ENCODE measurements around the gene TYSND1. TPM values are rescaled to one million over a fixed set of nuclear protein-coding genes. Genes with fewer than 3 reads are reported as not detected.

TYSND1 gene
- total RNA-seq, 2 experiments from 2014 or later, result 33.4 to 48.1 TPM

- CTCF ChIA-PET (ENCODE audit: unreplicated experiment), result no interaction called here
- intact Hi-C loops (cut with micrococcal nuclease; ENCODE audit: unreplicated experiment), result loop anchor here (10.0 kb wide), 1 partner anchor 225 kb away; no protein-coding TSS in a partner anchor
- no peak overlapping the region for H3K4me3 ChIP-seq (ENCODE audit: low read depth, low read length, poor library complexity, severe bottlenecking)
- no TSS peak for BruUV-seq (replicated peaks)
- no peak for DNase-seq (ENCODE audit: low spot score)
- no peak overlapping the region for H2AFZ ChIP-seq (ENCODE audit: low read length)
- H3K36me3 ChIP-seq (ENCODE audit: insufficient read depth, low read length), result peaks cover 10% of the 10 kb centered on the region; the same call in 1 of the 2 replicates
- H3K4me1 ChIP-seq (ENCODE audit: insufficient read depth, low read length, poor library complexity, severe bottlenecking), result peaks cover 6% of the 10 kb centered on the region
- no peak overlapping the region for H3K27ac ChIP-seq (ENCODE audit: low read depth, low read length, poor library complexity, severe bottlenecking)
- no peaks in the 10 kb centered on the region; the same call in 1 of the 2 replicates for H3K79me2 ChIP-seq (ENCODE audit: insufficient read depth, low read depth, low read length)
- H3K9me3 ChIP-seq (ENCODE audit: low read length), result no peaks in the 10 kb centered on the region
- TF ChIP-seq EZH2phosphoT487 (IDR thresholded peaks at IDR 0.05; ENCODE audit: borderline replicate concordance, low read depth, low read length), result no peak
- no peak for TF ChIP-seq CTCF (conservative IDR thresholded peaks at IDR 0.05; ENCODE audit: low read length)
- H3K9me2 ChIP-seq (ENCODE audit: insufficient read depth, low read length), result no peaks in the 10 kb centered on the region
- no peaks in the 10 kb centered on the region for H4K20me1 ChIP-seq (ENCODE audit: insufficient read depth, low read length)
- POLR2A ChIA-PET, result interaction anchor here (0.6 kb wide), 1 partner anchor 25 kb away, joined by 3 read pairs; no protein-coding TSS in a partner anchor
- no peak overlapping the region for H3K4me2 ChIP-seq (ENCODE audit: low read length)
These were observed 6.6 kb downstream of the TYSND1 start for GRCh38 chr10:70139997-70140250.

GRCh38 chr10:70139151-70139996 is 7.1 kb downstream of the TYSND1 start:
- CTCF ChIA-PET (ENCODE audit: unreplicated experiment), result no interaction called here
- POLR2A ChIA-PET, result interaction anchor here (0.6 kb wide), 1 partner anchor 126 kb away, joined by 5 read pairs; no protein-coding TSS in a partner anchor

More at GRCh38 chr10:70139151-70139996, 7.1 kb downstream of the TYSND1 start:
- Histone ChIP-seq H3K27ac (ENCODE audit: low read depth, low read length, poor library complexity, severe bottlenecking) (no peak overlapping the region), H4K20me1 (ENCODE audit: insufficient read depth, low read length) (no peaks in the 10 kb centered on the region), H3K9me2 (ENCODE audit: insufficient read depth, low read length) (no peaks in the 10 kb centered on the region), H3K4me2 (ENCODE audit: low read length) (no peak overlapping the region), H3K4me1 (ENCODE audit: insufficient read depth, low read length, poor library complexity, severe bottlenecking) (peaks cover under 1% of the 10 kb centered on the region), H3K36me3 (ENCODE audit: insufficient read depth, low read length) (peaks cover 10% of the 10 kb centered on the region; the same call in 1 of the 2 replicates), H3K9me3 (ENCODE audit: low read length) (no peaks in the 10 kb centered on the region), H3K4me3 (ENCODE audit: low read depth, low read length, poor library complexity, severe bottlenecking) (no peak overlapping the region), H2AFZ (ENCODE audit: low read length) (no peak overlapping the region), H3K79me2 (ENCODE audit: insufficient read depth, low read depth, low read length) (no peaks in the 10 kb centered on the region; the same call in 1 of the 2 replicates)
- TF ChIP-seq EZH2phosphoT487 (IDR thresholded peaks at IDR 0.05; ENCODE audit: borderline replicate concordance, low read depth, low read length), result no peak
- no peak for TF ChIP-seq CTCF (conservative IDR thresholded peaks at IDR 0.05; ENCODE audit: low read length)
- no peak for DNase-seq (ENCODE audit: low spot score)
- intact Hi-C loops (cut with micrococcal nuclease; ENCODE audit: unreplicated experiment), result no loop called here
- no TSS peak for BruUV-seq (replicated peaks)

Data from OCI-LY7 (cell line).